ENCODE results near the gene NPTXR.

Gene NPTXR

DNA sequence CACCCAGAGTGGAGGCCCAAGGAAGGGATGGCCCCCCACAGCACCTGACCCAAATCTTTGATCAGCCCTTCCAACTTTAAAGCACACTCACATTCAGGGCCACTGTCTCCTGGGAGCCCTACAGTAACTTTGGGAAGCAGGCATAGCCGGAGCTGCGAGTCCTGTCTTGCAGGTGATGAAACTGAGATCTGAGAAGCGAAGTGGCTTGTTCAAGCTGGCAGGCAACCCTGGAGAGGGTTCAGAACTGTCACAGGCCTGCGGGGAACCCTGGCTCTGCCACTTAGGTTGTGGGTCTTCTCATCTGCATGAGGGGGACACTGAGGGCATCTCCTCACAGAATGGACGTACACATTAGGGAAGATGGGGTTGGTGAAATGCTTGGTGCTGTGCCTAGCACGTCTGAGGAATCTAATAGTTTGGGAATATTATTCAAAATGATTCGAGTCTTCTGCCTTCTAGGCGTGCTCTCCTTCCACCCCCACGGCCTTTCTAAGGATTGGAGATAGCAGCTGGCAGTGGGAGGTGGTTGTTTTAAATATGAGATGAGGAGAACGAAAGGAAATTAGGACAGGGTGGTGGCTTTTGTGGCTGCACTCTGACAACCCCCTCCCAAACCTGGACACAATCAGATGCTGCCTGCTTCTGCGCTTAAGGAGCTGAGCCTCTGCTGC is 69.2 kb downstream of the NPTXR start:
- Mint-ChIP-seq H3K4me1 (peaks cover 6% of the 10 kb centered on the region), H3K4me3 (no peak overlapping the region), H3K36me3 (ENCODE audit: low read depth) (no peaks in the 10 kb centered on the region), H3K27ac (no peak overlapping the region), H3K27me3 (no peaks in the 10 kb centered on the region), H3K9me3 (no peaks in the 10 kb centered on the region)
- ATAC-seq: no peak
- DNase-seq: no peak

- H3K4me1 Mint-ChIP-seq: peaks cover 6% of the 10 kb centered on the region
- no peak overlapping the region for H3K27ac Mint-ChIP-seq
- no peak overlapping the region for H3K4me3 Mint-ChIP-seq
- DNase-seq: no peak
- H3K27me3 Mint-ChIP-seq: no peaks in the 10 kb centered on the region
- no peak for ATAC-seq
- no peaks in the 10 kb centered on the region for H3K36me3 Mint-ChIP-seq (ENCODE audit: low read depth)
- H3K9me3 Mint-ChIP-seq: no peaks in the 10 kb centered on the region
These were observed 70.4 kb downstream of the NPTXR start for GRCh38 chr22:38773363-38773946.

DNA sequence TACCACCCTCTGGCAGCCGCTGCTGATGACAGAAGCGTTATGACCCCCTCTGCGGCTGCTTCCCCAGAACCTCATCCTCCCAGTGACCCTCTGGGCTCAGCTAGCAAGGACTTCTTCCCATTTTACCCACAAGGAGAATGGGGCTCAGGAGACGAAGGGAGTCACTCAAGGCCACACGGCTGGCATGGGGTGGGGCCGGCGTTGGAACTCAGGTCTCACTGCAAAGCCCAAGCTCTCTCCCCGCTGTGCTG is 71.3 kb downstream of the NPTXR start:
- no peaks in the 10 kb centered on the region for H3K27me3 Mint-ChIP-seq
- H3K9me3 Mint-ChIP-seq: no peaks in the 10 kb centered on the region
- DNase-seq: no peak
- ATAC-seq: no peak
- H3K27ac Mint-ChIP-seq: no peak overlapping the region
- no peaks in the 10 kb centered on the region for H3K36me3 Mint-ChIP-seq (ENCODE audit: low read depth)
- peaks cover 6% of the 10 kb centered on the region for H3K4me1 Mint-ChIP-seq
- H3K4me3 Mint-ChIP-seq: no peak overlapping the region

DNA sequence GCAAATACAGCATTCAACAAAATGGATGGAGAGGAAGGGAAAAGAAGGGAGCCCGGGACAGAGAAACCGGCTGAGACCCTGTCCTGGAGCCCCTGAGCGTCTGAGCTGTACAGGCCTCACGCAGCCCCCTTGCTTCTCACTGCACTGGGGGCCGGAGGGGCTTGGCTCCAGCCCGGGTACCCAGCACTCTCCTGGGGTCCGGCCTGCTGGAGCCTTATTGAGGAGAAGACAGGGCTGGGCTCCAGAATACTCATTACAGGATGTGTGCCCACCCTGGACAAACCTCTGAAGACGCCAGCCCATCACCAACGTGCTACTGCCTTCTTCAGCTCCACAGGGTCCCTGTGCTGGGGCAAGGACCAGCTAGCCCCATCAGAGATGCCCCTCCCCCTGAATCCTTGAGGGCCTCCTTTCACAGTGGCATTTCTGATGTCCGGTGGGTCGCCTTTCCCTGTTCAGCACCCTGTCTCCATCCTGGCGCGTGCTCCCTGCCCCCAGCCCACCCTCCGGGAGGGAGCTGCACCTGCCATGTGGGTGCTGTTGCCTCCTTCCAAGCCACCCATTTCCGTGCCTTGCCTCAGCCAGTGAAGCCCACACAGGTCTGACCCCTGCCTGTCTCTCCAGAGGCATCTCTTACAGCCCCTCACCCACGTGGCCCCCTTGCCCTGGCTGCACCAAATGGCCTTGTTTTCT is 73.4 kb downstream of the NPTXR start:
- H3K27ac Mint-ChIP-seq: no peak overlapping the region
- no peak for DNase-seq
- no peaks in the 10 kb centered on the region for H3K27me3 Mint-ChIP-seq

More for the DNA sequence above, 73.4 kb downstream of the NPTXR start:
- Mint-ChIP-seq H3K4me3 (no peak overlapping the region), H3K4me1 (peaks cover 4% of the 10 kb centered on the region), H3K36me3 (ENCODE audit: low read depth) (no peaks in the 10 kb centered on the region), H3K9me3 (no peaks in the 10 kb centered on the region)
- ATAC-seq: no peak
